EH (cell line): Measurements from ENCODE around the gene S100A9.
"Not testable (repeated sequence)": the region's sequence is repeated elsewhere in the genome, so short reads cannot be mapped to it uniquely, and the experiment has no call there.

Experiments used
- DNase-seq: peaks from one replicate; pipeline ENCODE4 v3.0.0-alpha.2; 2015; ENCODE audit warnings: low read depth

S100A9 gene

DNA sequence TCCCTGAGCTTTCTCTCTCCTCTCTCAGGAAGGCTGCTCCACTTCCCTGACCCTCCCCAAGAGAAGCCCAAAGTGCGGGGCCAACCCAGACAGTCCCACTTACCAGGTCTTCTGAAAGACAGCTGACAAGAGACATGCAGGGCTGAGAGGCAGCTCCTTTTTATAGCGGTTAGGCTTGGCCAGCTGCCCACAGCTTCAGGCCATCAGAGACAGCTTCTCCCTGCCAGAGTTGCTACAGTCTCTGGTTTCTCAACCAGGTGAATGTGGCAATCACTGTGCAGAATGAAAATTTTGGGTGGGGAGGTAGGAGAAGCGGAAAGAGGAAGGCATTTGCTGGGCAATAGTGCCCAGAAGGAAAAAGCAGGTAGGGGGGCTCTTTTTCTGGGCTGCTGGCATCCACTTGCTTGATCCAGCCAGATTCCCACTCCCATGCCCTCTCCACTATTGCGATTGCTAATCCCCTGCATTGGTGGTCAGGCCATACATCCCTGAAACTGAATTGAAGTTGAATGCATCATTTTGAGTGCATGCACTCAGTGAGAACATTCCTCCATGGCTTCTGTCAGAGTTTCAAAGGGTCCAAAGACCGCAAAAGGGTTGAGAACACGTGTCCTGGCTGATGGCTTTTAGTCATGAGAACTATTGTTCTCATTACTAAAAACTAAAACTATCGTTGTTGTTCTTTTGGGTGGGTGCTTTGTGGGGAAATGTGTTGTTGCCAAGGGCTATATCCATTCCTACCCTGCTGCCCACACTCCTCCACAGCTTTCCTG lies 33.5 kb downstream of the S100A9 start, which contains the start of gene S100A8:
Gene S100A8, minus strand, starts transcription at position 136 of the 773 bp plus-strand sequence. CDS start 538 bp downstream, outside the sequence.
- DNase-seq = peak; percentile 1

DNA sequence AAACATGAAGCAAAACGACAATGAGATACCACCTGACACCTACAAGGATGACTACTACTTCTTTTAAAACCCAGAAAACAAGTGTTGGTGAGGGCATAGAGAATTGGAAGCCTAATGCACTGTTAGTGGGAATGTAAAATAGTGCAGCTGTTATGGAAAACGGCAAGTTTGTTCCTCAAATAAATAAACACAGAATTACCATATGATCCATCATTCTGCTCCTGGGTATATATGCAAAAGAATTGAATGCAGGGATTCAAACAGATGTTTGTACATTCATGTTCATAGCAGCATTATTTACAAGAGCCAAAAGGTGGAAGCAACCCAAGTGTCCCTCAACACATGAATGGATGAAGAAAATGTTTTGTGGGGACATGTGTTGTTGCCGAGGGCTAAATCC lies 34.6 kb downstream of the S100A9 start:
- no peak for DNase-seq

- no peak for DNase-seq
Measured at GRCh38 chr1:153392822-153393221, 35.2 kb downstream of the S100A9 start.

DNA sequence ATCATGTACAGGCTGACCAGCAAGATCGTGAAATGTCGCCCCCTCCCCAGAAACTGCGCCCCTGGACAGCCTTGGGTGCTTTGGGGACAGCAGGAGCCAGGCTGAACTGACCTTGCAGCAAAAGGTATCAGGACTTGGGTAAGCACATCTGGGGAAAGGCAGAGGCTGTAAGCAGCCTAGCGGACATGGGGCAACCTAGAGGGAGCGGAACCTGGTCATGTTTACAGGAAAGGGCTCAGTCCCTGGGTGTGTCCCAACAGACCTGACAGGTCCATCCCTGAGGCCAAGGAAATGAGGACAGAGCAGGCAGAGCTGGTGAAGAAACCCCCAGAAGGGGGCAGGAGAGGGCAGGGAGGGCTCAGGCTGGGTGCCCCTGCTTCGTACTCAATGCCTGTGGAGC lies 36.3 kb downstream of the S100A9 start:
- DNase-seq = no peak

GRCh38 chr1:153394391-153394790 lies 36.7 kb downstream of the S100A9 start:
- DNase-seq = no peak

- no peak for DNase-seq
Measured at GRCh38 chr1:153395136-153395685, 37.6 kb downstream of the S100A9 start.

DNA sequence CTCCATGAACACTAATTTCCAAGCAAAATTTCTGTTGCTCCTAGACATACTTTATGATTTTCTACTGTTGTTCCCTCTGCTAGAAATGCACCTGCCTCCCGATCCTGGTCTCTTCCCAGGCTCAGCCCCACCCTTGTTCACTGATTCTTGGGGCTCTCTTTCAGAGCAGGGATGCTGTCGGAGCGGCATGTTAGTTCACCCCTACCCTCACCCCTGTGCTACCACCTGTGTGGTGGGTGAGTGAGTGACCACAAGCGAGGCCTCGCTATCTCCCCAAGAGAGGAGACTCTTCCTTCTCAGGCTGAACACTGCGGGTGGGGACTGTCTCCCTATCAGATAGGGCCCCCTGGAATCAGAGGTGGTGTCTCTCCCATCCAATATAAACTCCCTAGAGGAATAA lies 38.1 kb downstream of the S100A9 start:
- DNase-seq = no peak

DNA sequence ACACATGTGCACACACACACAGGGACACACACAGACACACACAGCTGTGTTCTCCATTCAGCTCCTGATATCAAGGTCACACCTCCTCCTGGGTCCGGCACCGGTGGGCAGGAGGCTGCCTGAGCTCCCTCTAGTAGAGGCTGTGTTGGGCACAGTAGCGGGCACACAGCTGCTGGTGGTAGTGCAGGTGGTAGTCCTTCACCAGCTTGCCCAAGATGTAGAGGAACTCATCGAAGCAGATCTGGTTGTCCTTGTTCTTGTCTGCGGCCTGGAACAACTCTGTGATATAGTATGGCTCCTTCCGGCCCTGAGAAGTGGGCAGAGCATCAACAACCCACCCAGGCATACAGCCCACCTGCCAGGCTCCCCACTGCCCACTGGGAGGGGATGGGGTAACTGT lies 38.8 kb downstream of the S100A9 start:
- no peak for DNase-seq

GRCh38 chr1:153397051-153397923 lies 39.6 kb downstream of the S100A9 start:
- DNase-seq = no peak

- no peak for DNase-seq
Measured at GRCh38 chr1:153397924-153398651, 40.4 kb downstream of the S100A9 start.

DNA sequence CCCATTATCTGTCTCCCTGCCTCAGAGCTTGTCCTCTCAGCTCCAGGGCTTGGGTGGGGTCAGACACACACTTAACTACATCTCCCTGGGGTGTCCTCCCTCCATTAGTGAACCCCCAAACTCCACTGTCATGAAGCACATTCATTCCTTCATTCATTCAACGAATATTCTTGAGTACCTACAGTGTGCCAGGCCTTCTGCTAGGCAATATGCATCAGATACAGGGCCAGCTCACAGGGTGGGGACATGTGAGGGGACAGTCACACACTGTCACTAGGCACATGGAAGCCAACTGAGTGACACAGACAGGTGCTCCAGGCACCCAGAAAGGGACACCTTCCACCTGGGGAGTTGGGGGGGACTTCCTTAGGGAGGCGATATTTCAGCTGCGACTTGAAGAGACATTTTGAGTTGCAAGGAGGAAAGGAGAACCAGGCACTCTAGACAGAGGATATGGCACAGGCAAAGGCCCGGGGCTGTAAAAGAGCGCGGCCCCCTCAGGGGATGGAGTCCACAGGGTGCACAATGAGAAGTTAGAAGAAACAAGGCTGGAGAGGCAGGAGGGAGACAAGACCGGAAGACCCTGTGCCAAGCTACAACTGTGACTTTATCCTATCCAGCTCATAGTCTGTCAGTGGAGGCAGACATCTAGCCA lies 41.9 kb downstream of the S100A9 start:
- DNase-seq = no peak

- DNase-seq = peak; percentile 14
Measured at GRCh38 chr1:153400244-153400643, 42.6 kb downstream of the S100A9 start.

- DNase-seq = no peak
Measured at GRCh38 chr1:153401461-153401860, 43.8 kb downstream of the S100A9 start.

GRCh38 chr1:153402226-153402625 lies 44.6 kb downstream of the S100A9 start:
- no peak for DNase-seq

GRCh38 chr1:153403421-153404085 lies 45.9 kb downstream of the S100A9 start:
- DNase-seq = no peak

- DNase-seq = no peak
Measured at GRCh38 chr1:153404086-153404635, 46.5 kb downstream of the S100A9 start.

GRCh38 chr1:153404768-153405167 lies 47.1 kb downstream of the S100A9 start:
- peak; percentile 2 for DNase-seq

DNA sequence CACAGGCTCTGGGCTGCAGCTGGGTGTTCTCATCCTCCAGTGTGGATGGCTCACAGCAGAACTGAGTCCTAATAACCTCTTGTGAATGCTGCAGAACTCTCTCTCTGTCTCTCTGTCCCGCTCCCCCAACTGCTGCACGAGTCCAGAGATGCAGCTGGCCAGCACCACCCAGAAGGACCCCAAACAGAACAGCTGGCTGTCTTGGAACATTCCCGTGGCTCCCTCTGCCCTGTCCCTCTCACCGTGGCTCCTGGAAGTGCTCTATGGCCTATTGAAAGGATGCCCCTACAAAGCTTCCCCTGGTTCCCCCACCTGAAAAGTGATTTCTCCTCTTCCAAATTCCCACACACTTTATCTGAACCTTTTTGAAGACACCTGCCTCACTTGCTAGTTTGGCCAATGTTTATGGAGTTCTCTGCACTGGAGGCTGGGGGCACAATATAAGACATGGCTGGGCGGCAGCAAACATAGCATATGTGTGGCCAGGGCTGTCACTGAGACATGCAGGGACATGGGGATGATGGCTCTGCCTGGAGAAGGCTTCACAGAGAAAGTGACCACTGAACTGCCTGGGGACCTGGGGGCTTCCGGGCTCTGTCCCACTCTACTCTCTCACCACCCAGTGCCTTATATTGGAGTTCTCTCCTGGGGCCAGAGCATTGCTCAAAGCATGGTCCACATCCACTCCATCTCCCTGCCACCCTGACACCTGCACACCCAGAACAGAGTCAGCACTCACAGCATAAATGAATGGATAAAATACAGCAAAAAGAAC lies 48.4 kb downstream of the S100A9 start:
- DNase-seq = not testable (repeated sequence)

GRCh38 chr1:153407274-153407673 lies 49.6 kb downstream of the S100A9 start:
- not testable (repeated sequence) for DNase-seq
